ENCODE measurements around the gene PP2D1. TPM values are rescaled to one million over a fixed set of nuclear protein-coding genes. Genes with fewer than 3 reads are reported as not detected.

Gene PP2D1
- not detected for total RNA-seq

- H3K36me3 Mint-ChIP-seq: no peaks in the 10 kb centered on the region
- ATAC-seq (ENCODE audit: low read depth) (no peak), DNase-seq (no peak)
- H3K9me3 Mint-ChIP-seq: no peaks in the 10 kb centered on the region
- H3K27me3 Mint-ChIP-seq: no peaks in the 10 kb centered on the region
- H3K4me1 Mint-ChIP-seq: no peaks in the 10 kb centered on the region
- POLR2A ChIA-PET: no interaction called here
- no peak within 1 kb of the TSS for H3K27ac Mint-ChIP-seq
- H3K4me3 Mint-ChIP-seq: no peak within 1 kb of the TSS
Measured at GRCh38 chr3:20012164-20012563, at the start of gene PP2D1. Gene PP2D1, minus strand, starts transcription at chr3:20012264. Its CDS starts 192 bp downstream, at chr3:20012072.

- H3K36me3 Mint-ChIP-seq: peaks cover 29% of the 10 kb centered on the region
- peak; percentile 60 for ATAC-seq (ENCODE audit: low read depth)
- POLR2A ChIA-PET: no interaction called here
- H3K4me1 Mint-ChIP-seq: peaks cover 37% of the 10 kb centered on the region
- DNase-seq: no peak
- H3K4me3 Mint-ChIP-seq: peak overlapping the region; percentile 20
- no peaks in the 10 kb centered on the region for H3K27me3 Mint-ChIP-seq
- H3K9me3 Mint-ChIP-seq: peaks cover 4% of the 10 kb centered on the region
- H3K27ac Mint-ChIP-seq: peak overlapping the region; percentile 27
Measured at GRCh38 chr3:20060974-20061685, 49.1 kb upstream of the PP2D1 start.

GRCh38 chr3:20059929-20060328 lies 47.9 kb upstream of the PP2D1 start:
- H3K4me3 Mint-ChIP-seq: no peak overlapping the region
- peaks cover 4% of the 10 kb centered on the region for H3K9me3 Mint-ChIP-seq
- no peaks in the 10 kb centered on the region for H3K27me3 Mint-ChIP-seq
- no peak for ATAC-seq (ENCODE audit: low read depth)
- H3K4me1 Mint-ChIP-seq: peaks cover 32% of the 10 kb centered on the region
- no peak for DNase-seq
- no peak overlapping the region for H3K27ac Mint-ChIP-seq
- POLR2A ChIA-PET: no interaction called here
- peaks cover 24% of the 10 kb centered on the region for H3K36me3 Mint-ChIP-seq

- POLR2A ChIA-PET: interaction anchor here (0.8 kb wide), 1 partner anchor 17 kb away, joined by 3 read pairs; the partner anchor contains the start of gene KAT2B
- Mint-ChIP-seq H3K27ac (no peak overlapping the region), H3K4me1 (peaks cover 28% of the 10 kb centered on the region), H3K9me3 (peaks cover 4% of the 10 kb centered on the region), H3K36me3 (peaks cover 22% of the 10 kb centered on the region), H3K4me3 (no peak overlapping the region), H3K27me3 (no peaks in the 10 kb centered on the region)
- DNase-seq (no peak), ATAC-seq (ENCODE audit: low read depth) (no peak)
Measured at GRCh38 chr3:20057612-20058180, 45.6 kb upstream of the PP2D1 start.

GRCh38 chr3:20056725-20057611 lies 44.9 kb upstream of the PP2D1 start:
- no peak for ATAC-seq (ENCODE audit: low read depth)
- no peak overlapping the region for H3K4me3 Mint-ChIP-seq

GRCh38 chr3:20055842-20056241 lies 43.8 kb upstream of the PP2D1 start:
- DNase-seq: no peak
- peaks cover 21% of the 10 kb centered on the region for H3K36me3 Mint-ChIP-seq
- no peak for ATAC-seq (ENCODE audit: low read depth)
- H3K27ac Mint-ChIP-seq: no peak overlapping the region
- H3K4me1 Mint-ChIP-seq: peaks cover 32% of the 10 kb centered on the region
- no peak overlapping the region for H3K4me3 Mint-ChIP-seq
- POLR2A ChIA-PET: interaction anchor here (1.8 kb wide), 1 partner anchor 14 kb away, joined by 5 read pairs; no protein-coding TSS in a partner anchor
- no peaks in the 10 kb centered on the region for H3K27me3 Mint-ChIP-seq
- peaks cover 4% of the 10 kb centered on the region for H3K9me3 Mint-ChIP-seq

More at GRCh38 chr3:20056725-20057611, 44.9 kb upstream of the PP2D1 start:
- POLR2A ChIA-PET: interaction anchor here (0.8 kb wide), 1 partner anchor 16 kb away, joined by 3 read pairs; the partner anchor contains the start of gene KAT2B
- no peak for DNase-seq
- Mint-ChIP-seq H3K9me3 (peaks cover 4% of the 10 kb centered on the region), H3K4me1 (peaks cover 30% of the 10 kb centered on the region), H3K36me3 (peaks cover 18% of the 10 kb centered on the region), H3K27ac (no peak overlapping the region), H3K27me3 (no peaks in the 10 kb centered on the region)

GRCh38 chr3:20055020-20055775 lies 43.1 kb upstream of the PP2D1 start:
- no peak overlapping the region for H3K4me3 Mint-ChIP-seq
- POLR2A ChIA-PET: interaction anchor here (1.8 kb wide), 1 partner anchor 14 kb away, joined by 5 read pairs; no protein-coding TSS in a partner anchor
- H3K9me3 Mint-ChIP-seq: peaks cover 4% of the 10 kb centered on the region
- H3K36me3 Mint-ChIP-seq: peaks cover 23% of the 10 kb centered on the region
- no peak for ATAC-seq (ENCODE audit: low read depth)
- H3K4me1 Mint-ChIP-seq: peaks cover 31% of the 10 kb centered on the region
- no peak for DNase-seq
- no peak overlapping the region for H3K27ac Mint-ChIP-seq
- H3K27me3 Mint-ChIP-seq: no peaks in the 10 kb centered on the region

GRCh38 chr3:20054549-20054987 lies 42.5 kb upstream of the PP2D1 start:
- peaks cover 27% of the 10 kb centered on the region for H3K4me1 Mint-ChIP-seq
- peaks cover 19% of the 10 kb centered on the region for H3K36me3 Mint-ChIP-seq
- H3K27me3 Mint-ChIP-seq: no peaks in the 10 kb centered on the region
- no peak overlapping the region for H3K4me3 Mint-ChIP-seq
- no peak overlapping the region for H3K27ac Mint-ChIP-seq
- POLR2A ChIA-PET: interaction anchor here (1.8 kb wide), 1 partner anchor 13 kb away, joined by 5 read pairs; no protein-coding TSS in a partner anchor
- ATAC-seq (ENCODE audit: low read depth): peak; percentile 96
- no peaks in the 10 kb centered on the region for H3K9me3 Mint-ChIP-seq
- DNase-seq: peak; percentile 53

GRCh38 chr3:20052851-20053250 lies 40.8 kb upstream of the PP2D1 start:
- Mint-ChIP-seq H3K27me3 (no peaks in the 10 kb centered on the region), H3K36me3 (peaks cover 25% of the 10 kb centered on the region), H3K4me3 (no peak overlapping the region), H3K4me1 (peaks cover 31% of the 10 kb centered on the region), H3K27ac (no peak overlapping the region), H3K9me3 (no peaks in the 10 kb centered on the region)
- no peak for DNase-seq
- ATAC-seq (ENCODE audit: low read depth): no peak
- POLR2A ChIA-PET: interaction anchor here (1.2 to 1.4 kb wide), 2 partner anchors 9 to 11 kb away, joined by 4 to 10 read pairs; no protein-coding TSS in a partner anchor

- POLR2A ChIA-PET: no interaction called here
Measured at GRCh38 chr3:20051123-20051806, 39.2 kb upstream of the PP2D1 start.

GRCh38 chr3:20047976-20048883 lies 36.2 kb upstream of the PP2D1 start:
- H3K27ac Mint-ChIP-seq: no peak overlapping the region
- H3K27me3 Mint-ChIP-seq: no peaks in the 10 kb centered on the region
- POLR2A ChIA-PET: no interaction called here
- ATAC-seq (ENCODE audit: low read depth): no peak
- no peaks in the 10 kb centered on the region for H3K9me3 Mint-ChIP-seq
- no peak for DNase-seq
- peaks cover 58% of the 10 kb centered on the region for H3K4me1 Mint-ChIP-seq
- H3K36me3 Mint-ChIP-seq: peaks cover 32% of the 10 kb centered on the region
- no peak overlapping the region for H3K4me3 Mint-ChIP-seq

More at GRCh38 chr3:20051123-20051806, 39.2 kb upstream of the PP2D1 start:
- Mint-ChIP-seq H3K4me3 (no peak overlapping the region), H3K36me3 (peaks cover 24% of the 10 kb centered on the region), H3K4me1 (peaks cover 42% of the 10 kb centered on the region), H3K27me3 (no peaks in the 10 kb centered on the region), H3K9me3 (no peaks in the 10 kb centered on the region), H3K27ac (peak overlapping the region; percentile 14)
- DNase-seq: no peak
- ATAC-seq (ENCODE audit: low read depth): no peak
